K562 (cell line): ENCODE measurements around the gene PKP1. TPM values are rescaled to one million over a fixed set of nuclear protein-coding genes. Genes with fewer than 3 reads are reported as not detected.
"Not testable (repeated sequence)": the region's sequence is repeated elsewhere in the genome, so short reads cannot be mapped to it uniquely, and the experiment has no call there.

Experiments used
- ATAC-seq: fragments of 200-7000 bp; cut with Tn5 transposase; 3 replicates; pipeline ENCODE4 v1.9.1; 2020; ENCODE audit warnings: moderate library complexity
- BruUV-seq: library from RNA; stranded (reverse); fragments of 400-500 nt; replicated peaks from 2 replicates; lab custom pipeline; 2021; lab: Mats Ljungman, UMichigan
- CTCF ChIA-PET: fragments of 300-600 bp; formaldehyde crosslinking; extraction: SDS; loops from one replicate; lab custom pipeline; 2021; ENCODE audit warnings: low intra/inter-chr PET ratio; lab: Yijun Ruan, JAX
- POLR2A ChIA-PET: fragments of 300-600, 350-650 bp; sonication (Branson Sonifier 250); formaldehyde crosslinking; extraction: SDS; loops from one replicate; lab custom pipeline; 2021; ENCODE audit warnings: antibody characterized with exemption, inconsistent platforms; lab: Yijun Ruan, JAX
- DNase-seq, 4 experiments: peaks; one replicate each; pipeline versions ENCODE4 v3.0.0 to v3.0.0-alpha.2; 2011 to 2018; ENCODE audit warnings: low spot score in 3 of 4, mixed read lengths in 3 of 4; ENCODE audit errors: extremely low read depth in 1 of 4
- FAIRE-seq: peaks from 2 replicates; lab custom pipeline; 2011; peaks lifted over from hg19 to GRCh38; lab: Jason Lieb, UNC
- H2AFZ ChIP-seq: 2 replicates; pipeline ENCODE4 v1.6.0; 2011; ENCODE audit warnings: low read depth, low read length, control low read depth, inconsistent platforms
- H3K27ac ChIP-seq: fragments of 200-600 bp; 3 replicates; pipeline ENCODE4 v1.8.0; 2011; ENCODE audit warnings: low read depth, mild to moderate bottlenecking, control low read depth, inconsistent platforms, low read length, moderate library complexity, mixed read lengths; ENCODE audit errors: extremely low read depth
- H3K27me3 ChIP-seq, 2 experiments: fragments of 300-600 bp in 1 of 2; 2 replicates in 1 of 2; 3 replicates in 1 of 2; pipeline versions ENCODE4 v1.6.0 to v1.8.0; 2011; ENCODE audit warnings: inconsistent platforms in 2 of 2, low read length in 2 of 2, mild to moderate bottlenecking in 1 of 2, mixed read lengths in 1 of 2, moderate library complexity in 1 of 2; ENCODE audit not compliant: control insufficient read depth in 2 of 2, insufficient read depth in 2 of 2
- H3K36me3 ChIP-seq: fragments of 300-600 bp; 3 replicates; pipeline ENCODE4 v1.8.0; 2011; ENCODE audit warnings: mild to moderate bottlenecking, low read length, inconsistent platforms; ENCODE audit not compliant: control insufficient read depth, insufficient read depth
- H3K4me1 ChIP-seq, 2 experiments: fragments of 200-600 bp in 1 of 2; replicated peaks in 1 of 2; 2 replicates in 1 of 2; 3 replicates in 1 of 2; pipeline versions ENCODE4 v1.5.1 to v1.8.0; 2011; ENCODE audit warnings: inconsistent platforms in 2 of 2, low read length in 2 of 2, mild to moderate bottlenecking in 1 of 2, mixed read lengths in 1 of 2, moderate library complexity in 1 of 2; ENCODE audit not compliant: control insufficient read depth in 2 of 2, insufficient read depth in 2 of 2
- H3K4me2 ChIP-seq: 2 replicates; pipeline ENCODE4 v1.6.1; 2011; ENCODE audit warnings: low read length, control low read depth, inconsistent platforms, mixed read lengths; ENCODE audit not compliant: insufficient read depth
- H3K4me3 ChIP-seq: fragments of 200-600 bp; sonication (generic), shearing (Covaris generic); 2 replicates; pipeline ENCODE4 v1.5.1; 2016; ENCODE audit warnings: control low read depth, inconsistent platforms
- H3K79me2 ChIP-seq: fragments of 200-600 bp; 3 replicates; pipeline ENCODE4 v1.8.0; 2011; ENCODE audit warnings: low read length, inconsistent platforms; ENCODE audit not compliant: control insufficient read depth, insufficient read depth
- H3K9ac ChIP-seq, 2 experiments: 2 replicates each; pipeline versions ENCODE4 v1.6.0 to v1.6.1; 2011; ENCODE audit warnings: low read depth in 2 of 2, low read length in 2 of 2, control low read depth in 1 of 2, inconsistent platforms in 1 of 2, mild to moderate bottlenecking in 1 of 2, mixed read lengths in 1 of 2; ENCODE audit not compliant: insufficient read depth in 1 of 2
- H3K9me1 ChIP-seq: one replicate; pipeline ENCODE4 v1.6.0; 2011; ENCODE audit warnings: inconsistent platforms, mild to moderate bottlenecking, low read length, moderate library complexity; ENCODE audit not compliant: control insufficient read depth, insufficient read depth
- H3K9me3 ChIP-seq: replicated peaks from 2 replicates; pipeline ENCODE4 v1.5.1; 2011; ENCODE audit warnings: low read depth, low read length, inconsistent platforms; ENCODE audit not compliant: control insufficient read depth, insufficient read depth
- H4K20me1 ChIP-seq: replicated peaks from 2 replicates; pipeline ENCODE4 v1.6.1; 2011; ENCODE audit warnings: low read length, inconsistent platforms, mixed read lengths; ENCODE audit not compliant: control insufficient read depth, insufficient read depth
- CREBBP ChIP-seq: IDR thresholded peaks from one replicate; pipeline ENCODE4 v1.6.1; 2012; ENCODE audit warnings: low read depth, mild to moderate bottlenecking, control low read depth, inconsistent platforms, low read length
- NFIC ChIP-seq: fragments of 450-650 bp; IDR thresholded peaks from 2 replicates; pipeline ENCODE4 v1.6.1; 2017; ENCODE audit warnings: mild to moderate bottlenecking, inconsistent platforms
- ZKSCAN8 ChIP-seq: fragments of 200-800 bp; sonication (Bioruptor generic); IDR thresholded peaks from 2 replicates; pipeline ENCODE4 v1.6.1; 2016; ENCODE audit warnings: missing genetic modification characterization, missing compliant biosample characterization
- ZNF121 ChIP-seq: sonication (generic); formaldehyde crosslinking; conservative IDR thresholded peaks from 2 replicates; pipeline ENCODE4 v1.8.0; 2022; ENCODE audit warnings: missing genetic modification reagents
- ZNF316 ChIP-seq: fragments of 450-650 bp; IDR thresholded peaks from 2 replicates; pipeline ENCODE4 v1.6.1; 2016
- WGBS: fragments of 100-300 bp; shearing (Covaris generic); methylation state at CpG from one replicate; pipeline ENCODE4 v1.1.6; 2016; ENCODE audit warnings: low coverage, mixed read lengths; ENCODE audit not compliant: insufficient coverage; ENCODE audit errors: missing lambda C conversion rate; 5-methylcytosine and 5-hydroxymethylcytosine counted together
- in situ Hi-C: fragments of 300-500 bp; cut with MboI; formaldehyde crosslinking; loops from 4 replicates; pipeline ENCODE4 v1.15.0; 2018; ENCODE audit warnings: inconsistent platforms, mixed read lengths
- intact Hi-C: fragments of 100-400 bp; cut with micrococcal nuclease; formaldehyde crosslinking; loops from 2 replicates; pipeline ENCODE4 v1.14.2; 2022
- polyA plus RNA-seq, 8 experiments: library from polyadenylated mRNA; depleted of rRNA in 4 of 8; stranded (reverse) in 5 of 8; unstranded in 3 of 8; fragments of >200 nt; fragmentation: Nextera tagmentation in 2 of 8; fragmentation: Illumina TruSeq in 1 of 8; extraction: Ambion mirVana in 2 of 8; extraction: Trizol in 1 of 8; gene quantifications; 2 replicates each; pipeline versions ENCODE4 v1.2.1 to v1.2.3, GENCODE V29; 2011 to 2014; ENCODE audit warnings: inconsistent platforms in 1 of 8, missing spikeins in 1 of 8
- total RNA-seq, 7 experiments: library from RNA; depleted of rRNA in 6 of 7; stranded (reverse); fragments of >200 nt in 6 of 7; fragmentation: Illumina TruSeq in 2 of 7; extraction: Trizol in 2 of 7; gene quantifications; 2 replicates each; pipeline versions ENCODE4 v1.2.1 to v1.2.3, GENCODE V29; 2011 to 2021; ENCODE audit warnings: low replicate concordance in 1 of 7
- TF ChIP-seq, protein P1 (sequence below): fragments of 150-350 bp; IDR thresholded peaks from 2 replicates; pipeline ENCODE4 v1.6.1; 2014; ENCODE audit warnings: low read depth, mild to moderate bottlenecking, low read length, borderline replicate concordance
- TF ChIP-seq, protein P2 (sequence below): fragments of 250-450 bp; sonication (Bioruptor Pico); IDR thresholded peaks from 2 replicates; pipeline ENCODE4 v1.4.0; 2020

PKP1 gene
- total and polyA plus RNA-seq, 9 of the 15 experiments (the other 6 are each of a cell fraction or from before 2014, with no cell fraction given): not detected

- H3K4me3 ChIP-seq, intact Hi-C loops: not testable (repeated sequence)
- WGBS: under 1% methylated on average over 9 of the region's 11 CpGs
Observed at GRCh38 chr1:201239646-201240045, 43.7 kb upstream of the PKP1 start.

DNA sequence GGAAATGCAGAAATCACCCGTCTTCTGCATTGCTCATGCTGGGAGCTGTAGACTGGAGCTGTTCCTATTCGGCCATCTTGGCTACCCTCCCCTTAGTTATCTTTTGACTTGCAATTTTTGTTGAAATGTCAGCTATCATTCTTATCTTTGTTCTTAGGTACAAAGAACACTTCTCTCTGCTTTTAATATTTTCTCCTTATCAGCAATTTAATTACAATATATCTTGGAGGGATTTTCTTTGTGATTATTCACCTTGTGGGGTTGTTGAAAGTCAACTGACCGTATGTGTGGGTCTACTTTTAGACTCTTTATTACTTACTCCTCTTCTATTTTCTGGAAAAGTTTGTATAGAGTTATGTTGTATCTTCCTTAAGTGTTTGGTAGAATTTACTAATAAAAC lies 43.1 kb upstream of the PKP1 start:
- no peak overlapping the region for H3K4me3 ChIP-seq
- H2AFZ ChIP-seq: no peak overlapping the region
- H3K4me2 ChIP-seq: no peak overlapping the region
- in situ Hi-C loops (no loop called here), intact Hi-C loops (no loop called here)
- no peaks in the 10 kb centered on the region for H4K20me1 ChIP-seq
- H3K36me3 ChIP-seq: no peaks in the 10 kb centered on the region
- no peaks in the 10 kb centered on the region for H3K4me1 ChIP-seq
- H3K27me3 ChIP-seq: no peaks in the 10 kb centered on the region
- H3K9me1 ChIP-seq: no peaks in the 10 kb centered on the region
- no peak for FAIRE-seq
- no peak for ATAC-seq
- 6% methylated on average over 3 of the region's 3 CpGs for WGBS
- H3K27ac ChIP-seq: no peak overlapping the region
- POLR2A ChIA-PET: no interaction called here
- H3K9me3 ChIP-seq: no peaks in the 10 kb centered on the region
- no peaks in the 10 kb centered on the region for H3K79me2 ChIP-seq
- BruUV-seq: no TSS peak
- H3K9ac ChIP-seq: no peak overlapping the region
- no peak for DNase-seq
- CTCF ChIA-PET: interaction anchor here (0.7 kb wide), 1 partner anchor 266 kb away, joined by 3 read pairs; no protein-coding TSS in a partner anchor
- TF ChIP-seq CREBBP: no peak
- peak; percentile 80 for TF ChIP-seq ZNF316
- TF ChIP-seq, protein P1, sequence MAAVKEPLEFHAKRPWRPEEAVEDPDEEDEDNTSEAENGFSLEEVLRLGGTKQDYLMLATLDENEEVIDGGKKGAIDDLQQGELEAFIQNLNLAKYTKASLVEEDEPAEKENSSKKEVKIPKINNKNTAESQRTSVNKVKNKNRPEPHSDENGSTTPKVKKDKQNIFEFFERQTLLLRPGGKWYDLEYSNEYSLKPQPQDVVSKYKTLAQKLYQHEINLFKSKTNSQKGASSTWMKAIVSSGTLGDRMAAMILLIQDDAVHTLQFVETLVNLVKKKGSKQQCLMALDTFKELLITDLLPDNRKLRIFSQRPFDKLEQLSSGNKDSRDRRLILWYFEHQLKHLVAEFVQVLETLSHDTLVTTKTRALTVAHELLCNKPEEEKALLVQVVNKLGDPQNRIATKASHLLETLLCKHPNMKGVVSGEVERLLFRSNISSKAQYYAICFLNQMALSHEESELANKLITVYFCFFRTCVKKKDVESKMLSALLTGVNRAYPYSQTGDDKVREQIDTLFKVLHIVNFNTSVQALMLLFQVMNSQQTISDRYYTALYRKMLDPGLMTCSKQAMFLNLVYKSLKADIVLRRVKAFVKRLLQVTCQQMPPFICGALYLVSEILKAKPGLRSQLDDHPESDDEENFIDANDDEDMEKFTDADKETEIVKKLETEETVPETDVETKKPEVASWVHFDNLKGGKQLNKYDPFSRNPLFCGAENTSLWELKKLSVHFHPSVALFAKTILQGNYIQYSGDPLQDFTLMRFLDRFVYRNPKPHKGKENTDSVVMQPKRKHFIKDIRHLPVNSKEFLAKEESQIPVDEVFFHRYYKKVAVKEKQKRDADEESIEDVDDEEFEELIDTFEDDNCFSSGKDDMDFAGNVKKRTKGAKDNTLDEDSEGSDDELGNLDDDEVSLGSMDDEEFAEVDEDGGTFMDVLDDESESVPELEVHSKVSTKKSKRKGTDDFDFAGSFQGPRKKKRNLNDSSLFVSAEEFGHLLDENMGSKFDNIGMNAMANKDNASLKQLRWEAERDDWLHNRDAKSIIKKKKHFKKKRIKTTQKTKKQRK: no peak
- TF ChIP-seq, protein P2, sequence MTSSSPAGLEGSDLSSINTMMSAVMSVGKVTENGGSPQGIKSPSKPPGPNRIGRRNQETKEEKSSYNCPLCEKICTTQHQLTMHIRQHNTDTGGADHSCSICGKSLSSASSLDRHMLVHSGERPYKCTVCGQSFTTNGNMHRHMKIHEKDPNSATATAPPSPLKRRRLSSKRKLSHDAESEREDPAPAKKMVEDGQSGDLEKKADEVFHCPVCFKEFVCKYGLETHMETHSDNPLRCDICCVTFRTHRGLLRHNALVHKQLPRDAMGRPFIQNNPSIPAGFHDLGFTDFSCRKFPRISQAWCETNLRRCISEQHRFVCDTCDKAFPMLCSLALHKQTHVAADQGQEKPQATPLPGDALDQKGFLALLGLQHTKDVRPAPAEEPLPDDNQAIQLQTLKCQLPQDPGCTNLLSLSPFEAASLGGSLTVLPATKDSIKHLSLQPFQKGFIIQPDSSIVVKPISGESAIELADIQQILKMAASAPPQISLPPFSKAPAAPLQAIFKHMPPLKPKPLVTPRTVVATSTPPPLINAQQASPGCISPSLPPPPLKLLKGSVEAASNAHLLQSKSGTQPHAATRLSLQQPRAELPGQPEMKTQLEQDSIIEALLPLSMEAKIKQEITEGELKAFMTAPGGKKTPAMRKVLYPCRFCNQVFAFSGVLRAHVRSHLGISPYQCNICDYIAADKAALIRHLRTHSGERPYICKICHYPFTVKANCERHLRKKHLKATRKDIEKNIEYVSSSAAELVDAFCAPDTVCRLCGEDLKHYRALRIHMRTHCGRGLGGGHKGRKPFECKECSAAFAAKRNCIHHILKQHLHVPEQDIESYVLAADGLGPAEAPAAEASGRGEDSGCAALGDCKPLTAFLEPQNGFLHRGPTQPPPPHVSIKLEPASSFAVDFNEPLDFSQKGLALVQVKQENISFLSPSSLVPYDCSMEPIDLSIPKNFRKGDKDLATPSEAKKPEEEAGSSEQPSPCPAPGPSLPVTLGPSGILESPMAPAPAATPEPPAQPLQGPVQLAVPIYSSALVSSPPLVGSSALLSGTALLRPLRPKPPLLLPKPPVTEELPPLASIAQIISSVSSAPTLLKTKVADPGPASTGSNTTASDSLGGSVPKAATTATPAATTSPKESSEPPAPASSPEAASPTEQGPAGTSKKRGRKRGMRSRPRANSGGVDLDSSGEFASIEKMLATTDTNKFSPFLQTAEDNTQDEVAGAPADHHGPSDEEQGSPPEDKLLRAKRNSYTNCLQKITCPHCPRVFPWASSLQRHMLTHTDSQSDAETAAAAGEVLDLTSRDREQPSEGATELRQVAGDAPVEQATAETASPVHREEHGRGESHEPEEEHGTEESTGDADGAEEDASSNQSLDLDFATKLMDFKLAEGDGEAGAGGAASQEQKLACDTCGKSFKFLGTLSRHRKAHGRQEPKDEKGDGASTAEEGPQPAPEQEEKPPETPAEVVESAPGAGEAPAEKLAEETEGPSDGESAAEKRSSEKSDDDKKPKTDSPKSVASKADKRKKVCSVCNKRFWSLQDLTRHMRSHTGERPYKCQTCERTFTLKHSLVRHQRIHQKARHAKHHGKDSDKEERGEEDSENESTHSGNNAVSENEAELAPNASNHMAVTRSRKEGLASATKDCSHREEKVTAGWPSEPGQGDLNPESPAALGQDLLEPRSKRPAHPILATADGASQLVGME (CRISPR knock-in tag): no peak
- no peak for TF ChIP-seq NFIC
- no peak for TF ChIP-seq ZKSCAN8 (CRISPR knock-in tag)
- no peak for TF ChIP-seq ZNF121 (CRISPR knock-in tag)

More at GRCh38 chr1:201239646-201240045, 43.7 kb upstream of the PKP1 start:
- H3K36me3 ChIP-seq, FAIRE-seq, ATAC-seq, H3K4me2 ChIP-seq, H3K4me1 ChIP-seq, H3K9ac ChIP-seq, CTCF ChIA-PET, BruUV-seq, in situ Hi-C loops, H2AFZ ChIP-seq, H3K27me3 ChIP-seq, POLR2A ChIA-PET, H3K27ac ChIP-seq, DNase-seq, H3K9me3 ChIP-seq, H4K20me1 ChIP-seq, H3K79me2 ChIP-seq, H3K9me1 ChIP-seq: not testable (repeated sequence)
